Measurements from ENCODE around the gene TSPAN11. TPM values are rescaled to one million over a fixed set of nuclear protein-coding genes. Genes with fewer than 3 reads are reported as not detected.

Gene TSPAN11
- total and polyA plus RNA-seq, 2 of the 8 experiments (the other 6 are each of a cell fraction or from before 2014, with no cell fraction given), result 3.9 to 8.2 TPM

- H4K5ac ChIP-seq (ENCODE audit: insufficient read length, low read depth, low read length), result no peak overlapping the region
- no peak overlapping the region for H3K56ac ChIP-seq (replicated peaks; ENCODE audit: insufficient read length, low read depth, low read length)
- H3K27me3 ChIP-seq (replicated peaks in 1 of 4; ENCODE audit: control insufficient read depth in 3 of 4, extremely low read depth in 1 of 4, insufficient read depth in 3 of 4, low read length in 3 of 4), result no peaks in the 10 kb centered on the region
- no peak overlapping the region for H2AFZ ChIP-seq (ENCODE audit: low read length)
- CTCF ChIA-PET (ENCODE audit: partially characterized antibody), result interaction anchor here (0.9 to 21.1 kb wide), 4 partner anchors 18 to 143 kb away, joined by 3 to 385 read pairs (median 86); no protein-coding TSS in a partner anchor
- no peak for TF ChIP-seq GTF2F1 (IDR thresholded peaks at IDR 0.05; ENCODE audit: borderline replicate concordance, low read depth, low read length)
- TF ChIP-seq SP4 (IDR thresholded peaks at IDR 0.05; ENCODE audit: low read length), result no peak
- TF ChIP-seq CREB1 (IDR thresholded peaks at IDR 0.05), result no peak
- TF ChIP-seq SAP30 (IDR thresholded peaks at IDR 0.05; ENCODE audit: insufficient read depth, insufficient replicate concordance, low read length), result no peak
- TF ChIP-seq MAX (IDR thresholded peaks at IDR 0.05), result no peak
- TF ChIP-seq FOSL1 (IDR thresholded peaks at IDR 0.05; ENCODE audit: insufficient read depth, low read depth, low read length), result no peak
- DNase-seq (ENCODE audit: low read depth in 1 of 2, low spot score in 2 of 2) (no peak), FAIRE-seq (no peak)
- H2BK120ac ChIP-seq (replicated peaks; ENCODE audit: low read depth, low read length), result no peak overlapping the region
- H3K79me1 ChIP-seq (ENCODE audit: low read depth, low read length), result no peaks in the 10 kb centered on the region
- POLR2A ChIA-PET (ENCODE audit: partially characterized antibody), result interaction anchor here (0.8 to 1.7 kb wide), 2 partner anchors 65 to 141 kb away, joined by 3 to 6 read pairs; partner anchors contain the start of gene TSPAN11
- no peak overlapping the region for H2BK15ac ChIP-seq (ENCODE audit: low read length)
- no peaks in the 10 kb centered on the region for H3K36me3 ChIP-seq (ENCODE audit: control insufficient read depth in 2 of 4, insufficient read depth in 4 of 4, low read length in 3 of 4)
- no peak overlapping the region for H4K8ac ChIP-seq (ENCODE audit: extremely low read depth, insufficient read depth, low read length)
- H3K23ac ChIP-seq (ENCODE audit: insufficient read length), result no peak overlapping the region
- no peaks in the 10 kb centered on the region for H3K9me3 ChIP-seq (ENCODE audit: insufficient read depth in 2 of 2, low read depth in 1 of 2, low read length in 1 of 2)
- H3K4ac ChIP-seq (replicated peaks; ENCODE audit: insufficient read length, low read depth, low read length), result no peak overlapping the region
- H3K27ac ChIP-seq (ENCODE audit: low read depth, low read length), result no peak overlapping the region
- H3K9ac ChIP-seq (replicated peaks in 1 of 4; ENCODE audit: extremely low read depth in 1 of 4, low read depth in 3 of 4, low read length in 3 of 4), result no peak overlapping the region
- no peak overlapping the region for H2AK5ac ChIP-seq (ENCODE audit: low read depth, low read length)
- WGBS, 2 experiments (ENCODE audit: extremely low coverage in 1 of 2, insufficient coverage in 1 of 2, insufficient read length in 1 of 2, insufficient replicate concordance in 2 of 2, low coverage in 1 of 2, low lambda C conversion rate in 2 of 2, missing lambda C conversion rate in 1 of 2), result 84% methylated on average over 4 of the region's 4 CpGs; no CpG with 5 or more reads in 1 of the 2 experiments
- no peak overlapping the region for H2BK20ac ChIP-seq (ENCODE audit: low read length)
- H3K18ac ChIP-seq (ENCODE audit: extremely low read depth, low read length), result no peak overlapping the region
- peaks cover 0 to 7% (median under 1%) of the 10 kb centered on the region in 4 experiments; a peak in 3 of 7 replicates for H3K4me1 ChIP-seq (replicated peaks in 1 of 4; ENCODE audit: control insufficient read depth in 3 of 4, insufficient read depth in 4 of 4, low read length in 3 of 4)
- H3K79me2 ChIP-seq (ENCODE audit: control insufficient read depth in 1 of 2, insufficient read depth in 2 of 2, low read length in 2 of 2), result no peaks in the 10 kb centered on the region
- no peak overlapping the region for H3K4me2 ChIP-seq (ENCODE audit: insufficient read depth in 1 of 2, low read depth in 2 of 2, low read length in 2 of 2)
- no peak overlapping the region for H2BK5ac ChIP-seq (ENCODE audit: low read depth, low read length)
- H4K20me1 ChIP-seq (replicated peaks in 1 of 2; ENCODE audit: control insufficient read depth in 1 of 2, insufficient read depth in 2 of 2, low read length in 2 of 2), result peaks cover 0 to 1% of the 10 kb centered on the region in 2 experiments
- H4K91ac ChIP-seq (replicated peaks; ENCODE audit: insufficient read length, low read length), result no peak overlapping the region
- H3K23me2 ChIP-seq (ENCODE audit: low read depth, low read length), result no peaks in the 10 kb centered on the region
- H2BK12ac ChIP-seq (ENCODE audit: low read depth, low read length), result no peak overlapping the region
- no peak overlapping the region for H3K14ac ChIP-seq (ENCODE audit: insufficient read length)
- H3K4me3 ChIP-seq (ENCODE audit: extremely low read depth in 1 of 4, insufficient read depth in 2 of 4, low read depth in 3 of 4, low read length in 4 of 4), result no peak overlapping the region
Measured at GRCh38 chr12:30992381-30992780, 65.8 kb downstream of the TSPAN11 start.

Data from H1 (cell line).